ENCODE measurements around the gene ATG2B. TPM values are rescaled to one million over a fixed set of nuclear protein-coding genes. Genes with fewer than 3 reads are reported as not detected.
A peak's percentile ranks its signal among the peaks of the same experiment; 100 is the strongest.

Gene ATG2B
- total RNA-seq, 2 donors from 2014 or later = 18.3 to 20.5 TPM

DNA sequence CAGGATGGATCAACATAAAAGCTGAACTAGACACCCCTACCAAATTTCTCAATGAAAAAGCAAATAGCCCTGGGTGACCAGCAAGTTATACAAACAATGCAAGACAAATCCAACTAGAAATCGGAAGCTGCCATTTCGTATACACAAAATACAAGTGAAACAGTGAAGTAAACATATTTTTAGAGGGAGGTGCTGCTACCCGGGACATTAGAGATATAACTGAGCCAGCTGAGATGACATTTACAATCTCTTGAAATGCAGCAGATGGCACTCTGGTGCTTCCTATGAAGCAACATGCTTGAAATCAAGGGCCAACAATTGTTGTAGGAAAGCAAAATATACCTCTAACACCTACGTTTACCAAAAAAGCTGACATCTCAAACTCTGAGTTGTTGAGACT lies 81.7 kb downstream of the ATG2B start:
- no peaks in the 10 kb centered on the region for H3K9me3 Mint-ChIP-seq
- ATAC-seq (replicated peaks) = no peak
- no peak overlapping the region for H3K27ac Mint-ChIP-seq

DNA sequence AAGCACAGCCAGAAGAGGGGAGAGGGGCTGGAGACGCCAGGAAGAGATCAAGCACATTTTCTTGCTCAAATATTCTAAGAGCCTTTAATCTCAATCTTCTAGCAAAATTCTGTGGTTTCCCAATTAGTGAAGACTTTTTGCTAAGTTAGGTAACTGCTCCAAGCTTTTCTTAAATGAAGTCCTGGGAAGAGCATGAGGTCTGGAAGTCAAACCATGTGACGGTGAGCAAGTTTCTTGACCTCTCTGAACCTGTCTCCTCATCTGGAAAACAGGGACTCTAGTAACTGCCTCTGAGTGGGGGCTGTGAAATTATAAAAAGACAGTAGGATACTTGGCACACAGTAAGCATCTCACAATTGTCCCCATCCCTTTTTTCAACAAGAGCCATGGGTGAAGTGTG lies 83.0 kb downstream of the ATG2B start:
- H3K9me3 Mint-ChIP-seq = no peaks in the 10 kb centered on the region
- no peak for ATAC-seq (replicated peaks)
- H3K27ac Mint-ChIP-seq = no peak overlapping the region
- H3K27me3 Mint-ChIP-seq = no peaks in the 10 kb centered on the region
- H3K4me3 Mint-ChIP-seq = no peak overlapping the region
- peaks cover 22% of the 10 kb centered on the region for H3K36me3 Mint-ChIP-seq (ENCODE audit: low read depth)
- no peaks in the 10 kb centered on the region for H3K4me1 Mint-ChIP-seq

More for the DNA sequence above, 81.7 kb downstream of the ATG2B start:
- Mint-ChIP-seq H3K27me3 (no peaks in the 10 kb centered on the region), H3K4me1 (no peaks in the 10 kb centered on the region), H3K4me3 (no peak overlapping the region), H3K36me3 (ENCODE audit: low read depth) (peaks cover 36% of the 10 kb centered on the region)

DNA sequence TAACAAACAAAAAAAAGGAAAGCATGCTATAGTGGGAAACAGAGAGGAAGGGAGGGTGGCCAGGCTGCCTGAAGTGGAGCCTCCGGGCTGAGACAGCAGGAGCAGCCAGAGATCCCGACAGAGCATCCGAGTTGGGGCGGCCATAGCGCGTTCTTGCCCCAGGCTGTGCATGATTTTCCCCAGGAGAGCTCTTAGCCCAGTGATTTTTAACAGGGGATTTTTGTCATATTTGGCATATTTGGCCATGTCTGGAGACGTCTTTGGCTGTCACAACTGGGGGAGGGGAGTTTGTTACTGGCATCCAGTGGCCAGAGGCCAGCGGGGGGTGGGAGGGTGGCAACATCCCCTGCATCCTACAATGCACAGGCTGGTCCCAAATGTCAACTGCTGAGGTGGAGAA lies 83.6 kb downstream of the ATG2B start:
- ATAC-seq (replicated peaks) = no peak
- Mint-ChIP-seq H3K4me3 (no peak overlapping the region), H3K36me3 (ENCODE audit: low read depth) (peaks cover 17% of the 10 kb centered on the region), H3K9me3 (no peaks in the 10 kb centered on the region), H3K27me3 (no peaks in the 10 kb centered on the region), H3K4me1 (no peaks in the 10 kb centered on the region), H3K27ac (no peak overlapping the region)

DNA sequence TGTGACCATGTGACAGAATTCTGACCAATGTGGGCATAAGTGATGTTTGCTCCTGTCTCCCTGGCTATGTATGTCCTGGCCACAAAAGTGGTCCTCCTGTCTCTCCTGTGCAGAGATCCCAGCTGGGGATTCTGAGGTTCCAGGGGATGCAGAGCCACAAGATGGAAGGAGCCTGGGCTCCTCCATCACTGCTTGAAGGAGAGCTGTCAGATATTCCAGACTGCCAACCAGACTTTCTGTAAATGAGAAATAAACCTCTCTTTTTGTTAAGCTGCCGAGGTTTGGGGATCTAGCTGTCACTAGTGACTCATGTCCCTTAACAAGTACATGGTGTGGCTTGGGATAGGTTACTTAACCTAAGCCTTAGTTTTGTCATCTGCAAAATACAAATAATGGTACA lies 85.3 kb downstream of the ATG2B start:
- H3K9me3 Mint-ChIP-seq = no peaks in the 10 kb centered on the region
- H3K27me3 Mint-ChIP-seq = no peaks in the 10 kb centered on the region
- no peak overlapping the region for H3K27ac Mint-ChIP-seq
- peaks cover 6% of the 10 kb centered on the region for H3K36me3 Mint-ChIP-seq (ENCODE audit: low read depth)
- no peak for ATAC-seq (replicated peaks)
- H3K4me3 Mint-ChIP-seq = no peak overlapping the region
- H3K4me1 Mint-ChIP-seq = no peaks in the 10 kb centered on the region

DNA sequence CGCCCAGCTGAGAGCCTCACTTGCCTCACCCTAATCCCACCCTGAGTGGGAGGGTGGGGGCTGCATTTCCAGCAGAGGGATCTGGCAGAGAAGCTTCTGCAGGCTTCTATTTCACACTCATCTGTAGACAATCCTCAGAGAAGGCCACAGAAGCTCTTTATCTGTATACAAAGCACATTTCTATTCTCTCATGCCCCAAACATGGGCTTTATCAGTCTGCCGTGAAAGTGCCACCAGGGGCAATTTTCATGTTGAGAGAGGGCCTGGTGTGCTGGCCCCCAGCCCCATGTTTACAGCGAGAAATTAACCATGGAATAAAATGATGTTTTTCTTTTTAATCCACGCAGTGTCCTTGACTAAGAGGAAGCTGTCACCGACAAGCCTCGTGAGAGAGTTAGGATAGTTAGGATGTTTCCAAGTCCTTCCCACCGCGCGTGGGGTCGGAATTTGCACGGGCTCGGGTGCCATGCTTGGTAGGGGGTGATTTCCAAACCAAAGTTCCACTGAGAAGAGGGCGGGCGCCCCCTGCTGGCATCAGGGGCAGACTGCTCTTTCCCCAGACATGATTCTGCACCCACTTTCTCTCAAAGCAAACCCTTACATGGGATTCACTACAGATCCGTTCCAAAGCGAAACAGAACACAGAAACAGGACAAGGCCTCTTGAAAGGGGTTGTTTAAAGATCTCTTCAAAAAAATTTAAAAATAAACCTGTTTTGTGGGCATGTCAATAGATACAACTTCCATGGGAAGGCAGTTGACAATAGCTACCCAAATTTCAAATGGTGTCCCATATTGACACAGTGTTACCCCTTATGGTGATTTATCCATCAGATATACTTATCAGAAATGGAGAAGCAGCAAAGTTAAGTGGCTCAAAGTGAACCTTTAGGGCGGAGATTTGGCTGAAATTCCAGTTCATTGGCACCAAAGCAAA lies 87.7 kb downstream of the ATG2B start:
- Mint-ChIP-seq H3K4me1 (no peaks in the 10 kb centered on the region), H3K4me3 (no peak overlapping the region), H3K9me3 (no peaks in the 10 kb centered on the region), H3K27me3 (no peaks in the 10 kb centered on the region), H3K36me3 (ENCODE audit: low read depth) (peaks cover 6% of the 10 kb centered on the region), H3K27ac (no peak overlapping the region)
- peak; percentile 49 for ATAC-seq (replicated peaks)

DNA sequence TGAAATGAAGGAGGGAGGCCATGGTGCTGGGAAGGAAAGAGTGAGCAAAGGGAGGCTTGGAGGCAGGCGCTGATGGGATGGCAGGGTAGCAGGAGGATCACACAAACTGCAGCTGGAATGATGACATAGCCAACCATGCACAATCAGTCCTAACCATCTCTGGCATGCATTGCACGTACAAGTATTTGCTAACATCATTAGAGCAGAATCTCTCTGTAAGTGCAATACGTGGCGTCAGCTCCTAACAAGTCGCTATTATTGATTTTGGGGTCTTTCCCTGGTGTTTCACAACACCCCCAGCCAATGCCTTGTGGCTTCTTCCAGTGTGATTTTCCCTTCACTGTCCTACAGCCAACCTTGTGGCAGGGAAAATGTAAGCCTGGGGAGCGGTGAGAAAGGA lies 88.6 kb downstream of the ATG2B start:
- no peak overlapping the region for H3K4me3 Mint-ChIP-seq
- H3K4me1 Mint-ChIP-seq = no peaks in the 10 kb centered on the region
- no peaks in the 10 kb centered on the region for H3K27me3 Mint-ChIP-seq
- no peak overlapping the region for H3K27ac Mint-ChIP-seq
- no peaks in the 10 kb centered on the region for H3K9me3 Mint-ChIP-seq
- no peak for ATAC-seq (replicated peaks)
- H3K36me3 Mint-ChIP-seq (ENCODE audit: low read depth) = no peaks in the 10 kb centered on the region

DNA sequence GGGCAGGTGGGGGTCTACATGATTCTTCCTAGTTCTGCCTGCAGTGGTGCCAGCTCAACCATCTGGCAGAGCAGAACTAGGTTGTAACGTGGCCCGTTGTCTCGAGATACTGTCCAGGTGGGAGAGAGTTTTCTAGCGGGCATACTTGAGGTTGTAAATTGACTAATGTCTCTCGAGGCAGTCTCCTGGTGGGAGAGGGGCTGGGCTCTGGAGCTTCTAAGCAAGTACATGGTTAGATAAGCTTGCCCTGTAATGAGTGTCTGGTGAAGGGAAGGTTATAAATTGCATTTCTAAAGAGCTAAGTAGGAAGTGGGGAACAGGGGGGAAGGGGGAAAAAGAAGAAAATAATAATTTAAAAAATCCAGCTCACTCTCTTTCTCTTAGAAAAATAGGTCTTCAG lies 89.0 kb downstream of the ATG2B start:
- no peak overlapping the region for H3K4me3 Mint-ChIP-seq
- no peaks in the 10 kb centered on the region for H3K27me3 Mint-ChIP-seq
- no peaks in the 10 kb centered on the region for H3K9me3 Mint-ChIP-seq

DNA sequence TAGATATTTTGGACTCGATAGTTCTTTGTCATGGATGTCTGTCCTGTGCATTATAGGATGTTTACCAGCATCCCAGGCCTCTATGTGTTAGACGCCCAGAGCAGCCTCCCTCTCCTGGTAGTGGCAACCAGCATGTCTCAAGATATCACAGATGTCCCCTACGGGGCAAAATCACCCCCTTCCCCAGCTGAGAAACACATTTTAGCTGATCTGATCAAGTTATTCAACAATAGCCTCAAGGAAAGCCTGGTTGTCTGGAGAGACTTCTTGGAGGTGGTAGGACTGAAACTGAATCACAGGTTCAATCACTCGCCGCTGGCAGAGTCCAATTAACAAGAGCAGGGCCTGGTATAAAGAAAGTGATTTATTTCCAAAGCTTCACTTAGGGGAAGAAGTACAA lies 89.5 kb downstream of the ATG2B start:
- Mint-ChIP-seq H3K36me3 (ENCODE audit: low read depth) (no peaks in the 10 kb centered on the region), H3K9me3 (no peaks in the 10 kb centered on the region), H3K27ac (no peak overlapping the region), H3K27me3 (no peaks in the 10 kb centered on the region), H3K4me3 (no peak overlapping the region), H3K4me1 (no peaks in the 10 kb centered on the region)
- ATAC-seq (replicated peaks) = no peak

More for the DNA sequence above, 89.0 kb downstream of the ATG2B start:
- no peak overlapping the region for H3K27ac Mint-ChIP-seq
- H3K4me1 Mint-ChIP-seq = no peaks in the 10 kb centered on the region
- H3K36me3 Mint-ChIP-seq (ENCODE audit: low read depth) = no peaks in the 10 kb centered on the region
- ATAC-seq (replicated peaks) = no peak

DNA sequence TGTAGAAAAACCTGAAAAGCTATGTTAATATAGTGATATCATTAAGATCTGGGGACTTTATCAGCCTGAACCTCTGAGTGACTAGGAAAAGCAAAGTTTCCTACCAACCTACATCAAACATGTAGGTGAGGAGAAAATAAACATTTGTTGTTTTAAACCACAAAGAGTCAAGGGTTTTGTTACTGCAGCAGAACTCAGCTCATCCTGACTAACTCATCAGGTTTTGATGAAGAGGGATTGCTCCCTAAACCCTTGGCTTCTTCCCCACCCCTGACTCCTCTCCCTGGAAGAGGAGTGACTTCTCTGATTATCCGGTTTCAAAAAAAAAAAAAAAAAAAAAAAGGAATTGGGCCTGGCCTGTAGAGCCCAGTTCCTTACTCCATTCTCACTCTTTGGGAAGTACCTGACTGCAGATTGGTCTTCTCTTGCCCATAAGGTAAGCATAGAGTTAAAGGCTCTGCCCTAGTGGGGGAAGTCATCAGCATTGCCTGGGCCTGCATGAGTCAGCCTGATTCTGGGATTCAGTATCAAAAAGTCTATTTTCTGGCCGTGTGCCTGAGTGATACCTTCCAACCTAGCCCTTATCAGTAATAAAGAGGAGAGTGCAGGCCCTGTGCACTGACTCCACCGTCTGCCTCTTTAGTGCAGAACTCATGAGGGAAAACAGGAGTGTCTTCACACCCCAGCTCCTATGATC lies 90.2 kb downstream of the ATG2B start:
- Mint-ChIP-seq H3K27me3 (no peaks in the 10 kb centered on the region), H3K4me3 (no peak overlapping the region), H3K27ac (no peak overlapping the region), H3K4me1 (no peaks in the 10 kb centered on the region), H3K36me3 (ENCODE audit: low read depth) (no peaks in the 10 kb centered on the region), H3K9me3 (no peaks in the 10 kb centered on the region)
- no peak for ATAC-seq (replicated peaks)

DNA sequence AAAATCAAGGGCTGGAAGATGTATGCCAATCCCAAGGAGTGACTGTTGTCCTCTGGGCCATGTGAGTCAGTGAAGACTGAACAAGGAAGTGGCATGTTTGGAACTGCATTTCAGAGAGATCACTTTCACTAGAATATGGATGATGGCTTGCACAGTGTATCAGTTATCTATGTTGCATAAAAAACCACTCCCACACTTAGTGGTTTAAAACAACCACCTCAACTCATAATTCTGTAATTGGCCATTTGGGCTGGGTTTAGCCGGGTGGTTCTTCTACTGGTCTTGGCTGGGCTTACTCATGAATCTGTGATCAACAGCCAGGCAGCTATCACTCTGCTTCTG lies 91.7 kb downstream of the ATG2B start:
- no peak overlapping the region for H3K27ac Mint-ChIP-seq
- H3K27me3 Mint-ChIP-seq = peaks cover 5% of the 10 kb centered on the region
- H3K4me1 Mint-ChIP-seq = no peaks in the 10 kb centered on the region
- ATAC-seq (replicated peaks) = no peak
- H3K9me3 Mint-ChIP-seq = no peaks in the 10 kb centered on the region
- H3K4me3 Mint-ChIP-seq = no peak overlapping the region
- H3K36me3 Mint-ChIP-seq (ENCODE audit: low read depth) = no peaks in the 10 kb centered on the region

DNA sequence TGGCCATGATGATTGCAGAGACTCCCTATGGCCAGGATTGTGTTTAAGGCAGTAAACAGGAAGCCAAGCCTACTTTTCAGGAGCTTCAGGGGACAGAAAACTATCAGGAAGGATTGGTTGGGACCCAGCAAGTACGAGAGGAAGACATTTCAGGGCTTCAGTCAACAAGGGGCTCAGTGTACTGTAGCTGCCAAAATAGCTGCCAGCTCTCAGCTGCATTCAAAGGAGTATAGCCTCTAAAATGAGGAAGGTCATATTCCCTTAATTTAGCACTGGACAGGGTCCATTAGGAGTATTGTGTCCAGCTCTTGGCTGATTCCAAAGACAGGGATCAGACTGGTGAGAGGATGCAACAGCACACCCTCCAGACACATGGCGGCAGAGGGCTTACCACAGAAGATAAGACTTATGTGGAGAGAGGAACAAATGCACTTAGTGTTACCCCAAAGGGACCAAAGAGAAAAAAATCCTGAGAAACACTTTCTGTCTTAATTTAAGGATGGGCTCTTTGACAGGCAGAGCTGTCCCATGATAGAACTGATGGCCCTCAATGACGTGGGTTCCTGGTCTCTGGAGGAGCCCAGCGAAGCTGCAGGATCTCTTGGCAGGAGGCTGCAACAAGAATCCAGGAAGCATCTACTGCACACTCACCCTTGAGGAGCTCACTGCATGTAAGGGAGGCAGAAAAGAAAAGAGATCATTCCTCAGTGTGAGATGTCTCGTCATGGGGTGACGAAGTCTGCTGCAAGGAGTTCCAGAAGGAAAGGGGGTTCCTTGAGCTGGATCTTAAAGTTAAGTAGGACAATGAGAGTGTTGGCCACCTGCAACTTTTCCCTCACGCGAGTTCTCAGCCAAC lies 92.3 kb downstream of the ATG2B start:
- no peaks in the 10 kb centered on the region for H3K4me1 Mint-ChIP-seq
- no peak overlapping the region for H3K4me3 Mint-ChIP-seq
- peaks cover 11% of the 10 kb centered on the region for H3K27me3 Mint-ChIP-seq
- no peak overlapping the region for H3K27ac Mint-ChIP-seq
- ATAC-seq (replicated peaks) = no peak
- no peaks in the 10 kb centered on the region for H3K36me3 Mint-ChIP-seq (ENCODE audit: low read depth)
- no peaks in the 10 kb centered on the region for H3K9me3 Mint-ChIP-seq

DNA sequence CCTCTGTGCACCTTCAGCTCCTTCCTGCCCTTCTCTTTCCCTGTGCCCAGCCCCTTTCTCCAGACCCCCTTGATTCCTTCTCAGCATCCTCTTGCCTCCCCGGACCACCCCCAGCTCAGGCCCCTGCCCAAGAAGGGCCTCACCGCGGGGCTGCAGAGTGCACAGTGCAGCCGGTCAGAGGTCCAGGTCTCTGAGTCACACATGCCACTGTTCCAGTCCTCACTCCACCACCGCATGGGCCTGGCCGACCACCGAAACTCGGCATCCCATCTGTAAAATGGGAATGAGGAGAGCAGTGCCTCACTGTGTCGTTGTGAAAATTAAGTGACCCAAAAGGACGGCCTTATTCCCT lies 93.8 kb downstream of the ATG2B start:
- Mint-ChIP-seq H3K4me3 (no peak overlapping the region), H3K9me3 (no peaks in the 10 kb centered on the region), H3K27me3 (peaks cover 11% of the 10 kb centered on the region), H3K36me3 (ENCODE audit: low read depth) (no peaks in the 10 kb centered on the region), H3K4me1 (no peaks in the 10 kb centered on the region), H3K27ac (no peak overlapping the region)
- no peak for ATAC-seq (replicated peaks)

DNA sequence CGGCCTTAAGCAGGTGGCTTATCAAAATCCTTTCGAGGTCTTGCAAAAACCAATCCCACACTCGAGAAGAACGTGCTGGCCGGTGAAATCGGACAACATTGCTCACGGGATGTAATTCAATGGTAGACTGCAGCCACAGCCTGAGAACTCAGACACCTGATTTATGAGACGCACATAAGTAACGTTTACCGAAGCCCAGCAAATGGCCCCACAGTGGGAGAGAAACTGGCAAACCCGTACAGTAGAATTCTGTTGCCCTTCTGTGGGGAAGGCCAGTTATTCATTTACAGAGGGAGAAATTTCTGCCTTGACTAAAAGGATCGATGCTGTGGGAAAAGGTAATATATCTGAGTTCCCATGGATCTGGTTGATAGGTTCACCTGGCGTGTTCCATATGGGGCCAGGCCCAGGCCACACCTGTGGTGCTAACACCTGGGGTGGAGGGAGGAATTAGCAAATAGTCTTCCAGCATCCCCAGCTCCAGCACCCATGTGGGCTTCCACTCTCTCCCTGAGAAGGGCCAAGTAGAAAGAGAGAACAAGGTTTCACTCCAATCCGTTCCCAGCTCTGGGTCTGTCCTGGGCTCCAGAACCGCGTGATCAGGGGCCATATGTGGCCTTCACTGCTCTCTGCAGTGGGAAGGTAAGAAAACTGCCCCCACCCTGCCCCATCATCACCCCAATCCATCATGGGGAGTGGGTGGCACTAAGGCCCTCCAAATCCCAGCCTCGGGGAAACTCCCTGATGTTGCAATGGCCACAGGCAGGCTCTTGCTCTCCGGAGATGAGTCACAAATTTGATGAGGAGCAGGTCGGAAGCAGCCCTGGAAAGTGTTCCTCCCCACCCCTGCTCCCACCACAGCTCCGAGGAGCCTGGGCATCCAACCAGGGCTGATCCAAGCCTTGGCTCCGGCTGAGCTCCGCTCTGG lies 94.4 kb downstream of the ATG2B start:
- no peak overlapping the region for H3K27ac Mint-ChIP-seq
- no peak for ATAC-seq (replicated peaks)
- no peaks in the 10 kb centered on the region for H3K4me1 Mint-ChIP-seq
- no peaks in the 10 kb centered on the region for H3K36me3 Mint-ChIP-seq (ENCODE audit: low read depth)
- peaks cover 11% of the 10 kb centered on the region for H3K27me3 Mint-ChIP-seq
- H3K9me3 Mint-ChIP-seq = no peaks in the 10 kb centered on the region
- no peak overlapping the region for H3K4me3 Mint-ChIP-seq

DNA sequence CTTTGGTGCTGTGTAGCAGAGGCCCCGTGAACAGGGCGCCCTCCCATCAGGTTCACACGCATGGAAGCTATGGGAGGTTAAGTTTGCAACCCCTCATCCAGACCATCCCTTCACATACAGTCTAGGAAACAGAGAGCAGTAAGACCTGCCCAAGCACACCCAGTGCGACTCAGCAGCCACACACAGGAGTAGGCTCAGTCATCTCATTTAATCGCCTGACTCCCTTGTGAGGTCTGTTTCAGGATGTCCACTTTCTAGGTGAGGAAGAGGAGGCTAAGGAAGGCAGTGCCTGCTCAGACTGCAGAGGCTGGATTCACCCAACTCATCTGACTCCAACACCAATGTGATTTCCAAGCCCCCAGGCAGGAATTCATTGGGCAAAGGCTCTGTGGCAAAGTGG lies 95.2 kb downstream of the ATG2B start:
- ATAC-seq (replicated peaks) = no peak
- no peaks in the 10 kb centered on the region for H3K9me3 Mint-ChIP-seq
- H3K27ac Mint-ChIP-seq = no peak overlapping the region
- H3K4me3 Mint-ChIP-seq = no peak overlapping the region
- H3K36me3 Mint-ChIP-seq (ENCODE audit: low read depth) = no peaks in the 10 kb centered on the region
- H3K4me1 Mint-ChIP-seq = no peaks in the 10 kb centered on the region
- peaks cover 11% of the 10 kb centered on the region for H3K27me3 Mint-ChIP-seq

All from activated T-helper 17 cell treated with anti-CD3 and anti-CD28 coated beads, Interleukin-2, amount 50 U/mL, for 72 hours (primary cell).